ENCODE data around the gene ANO2.

Gene ANO2

DNA sequence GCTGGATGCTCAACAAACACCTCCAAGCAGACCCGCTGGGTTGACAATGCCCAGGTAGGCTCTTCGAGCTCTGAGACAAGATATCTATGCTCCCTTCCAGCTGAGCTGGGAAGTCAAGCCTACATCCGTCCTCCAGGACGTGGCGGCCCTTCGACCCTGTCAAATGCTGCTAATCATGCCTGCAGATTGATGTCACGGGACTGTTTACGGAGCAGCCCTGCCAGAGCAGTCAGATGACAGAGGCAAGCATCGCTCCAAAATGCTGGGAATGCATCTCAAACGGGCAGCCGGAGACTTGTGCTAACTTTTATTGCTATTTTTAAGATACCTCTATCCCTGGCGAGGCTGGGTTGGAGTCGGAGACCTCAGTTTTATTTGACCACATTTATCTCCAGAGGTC lies 373.9 kb downstream of the ANO2 start:
- TF ChIP-seq POLR2A (IDR thresholded peaks at IDR 0.05; ENCODE audit: low read length) (no peak), GATA1 (IDR thresholded peaks at IDR 0.05; ENCODE audit: low read depth, low read length) (no peak)
- DNase-seq, result no peak

DNA sequence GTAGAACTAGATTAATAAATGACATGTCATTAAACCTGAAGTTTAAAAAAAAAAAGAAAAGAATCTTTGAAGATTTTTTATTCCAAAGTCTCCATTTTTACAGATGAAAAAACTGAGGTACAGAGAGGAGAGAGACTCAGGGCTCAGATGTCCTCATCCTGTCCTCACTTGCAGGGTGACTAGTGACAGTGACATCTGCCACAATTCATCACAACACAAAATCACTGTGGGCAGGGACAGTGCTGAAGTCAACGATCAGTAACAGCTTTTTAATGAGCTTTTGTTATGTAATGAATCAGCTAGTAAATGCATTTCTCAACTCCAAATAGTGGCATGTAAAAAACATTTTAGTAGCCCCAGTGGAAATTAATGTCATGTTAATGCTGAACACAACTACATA lies 374.6 kb downstream of the ANO2 start:
- no peak for DNase-seq
- no peak for TF ChIP-seq GATA1 (IDR thresholded peaks at IDR 0.05; ENCODE audit: low read depth, low read length)
- TF ChIP-seq POLR2A (IDR thresholded peaks at IDR 0.05; ENCODE audit: low read length), result no peak

GRCh38 chr12:5568325-5568981 lies 376.6 kb downstream of the ANO2 start:
- TF ChIP-seq GATA1 (IDR thresholded peaks at IDR 0.05; ENCODE audit: low read depth, low read length) (no peak), POLR2A (IDR thresholded peaks at IDR 0.05; ENCODE audit: low read length) (no peak)
- no peak for DNase-seq

GRCh38 chr12:5567016-5567725 lies 377.9 kb downstream of the ANO2 start:
- no peak for DNase-seq
- TF ChIP-seq POLR2A (IDR thresholded peaks at IDR 0.05; ENCODE audit: low read length) (no peak), GATA1 (IDR thresholded peaks at IDR 0.05; ENCODE audit: low read depth, low read length) (no peak)

- TF ChIP-seq GATA1 (IDR thresholded peaks at IDR 0.05; ENCODE audit: low read depth, low read length), result no peak
- no peak for TF ChIP-seq POLR2A (IDR thresholded peaks at IDR 0.05; ENCODE audit: low read length)
- no peak for DNase-seq
Measured at GRCh38 chr12:5565933-5566599, 379.0 kb downstream of the ANO2 start.

GRCh38 chr12:5562581-5562980 lies 382.5 kb downstream of the ANO2 start:
- no peak for TF ChIP-seq GATA1 (IDR thresholded peaks at IDR 0.05; ENCODE audit: low read depth, low read length)
- no peak for TF ChIP-seq POLR2A (IDR thresholded peaks at IDR 0.05; ENCODE audit: low read length)
- no peak for DNase-seq

DNA sequence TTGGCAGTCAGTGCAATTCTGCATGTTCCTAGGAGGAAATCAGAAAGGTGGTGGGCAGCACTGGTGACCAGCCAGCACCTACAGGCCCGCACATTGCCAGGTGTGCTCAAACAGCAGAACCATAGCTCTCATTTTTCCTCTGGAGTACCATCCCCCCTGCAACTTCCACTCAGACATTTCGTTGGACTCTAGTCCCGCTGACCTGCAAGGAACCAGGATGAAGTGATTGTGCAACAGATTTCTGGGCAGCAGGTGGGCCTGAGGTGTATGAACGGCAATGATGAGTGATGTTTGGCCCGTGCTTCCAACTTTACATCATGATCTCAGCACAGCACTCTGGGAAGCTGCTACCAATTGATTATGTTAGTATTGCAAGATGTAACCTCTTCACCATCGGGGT lies 383.2 kb downstream of the ANO2 start:
- no peak for TF ChIP-seq GATA1 (IDR thresholded peaks at IDR 0.05; ENCODE audit: low read depth, low read length)
- no peak for TF ChIP-seq POLR2A (IDR thresholded peaks at IDR 0.05; ENCODE audit: low read length)
- no peak for DNase-seq

DNA sequence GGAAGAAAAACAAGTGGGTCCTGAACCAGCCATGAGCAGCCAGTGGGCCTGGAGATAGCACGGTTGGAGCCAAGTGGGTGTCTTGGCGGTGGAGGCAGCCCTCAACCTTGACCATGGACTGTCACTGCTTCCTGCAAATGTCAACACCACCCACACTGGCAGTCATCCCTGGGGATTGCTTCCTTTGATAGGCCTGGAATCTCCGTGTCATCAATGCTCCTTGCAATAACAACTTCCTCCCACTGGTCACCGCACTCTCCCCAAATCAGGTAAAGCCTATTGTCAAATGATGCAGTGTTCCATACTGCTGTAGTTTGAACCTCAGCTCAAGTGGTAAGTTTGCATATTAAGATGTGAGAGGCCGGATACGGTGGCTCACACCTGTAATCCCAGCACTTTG lies 384.0 kb downstream of the ANO2 start:
- no peak for TF ChIP-seq POLR2A (IDR thresholded peaks at IDR 0.05; ENCODE audit: low read length)
- TF ChIP-seq GATA1 (IDR thresholded peaks at IDR 0.05; ENCODE audit: low read depth, low read length), result no peak
- DNase-seq, result no peak

DNA sequence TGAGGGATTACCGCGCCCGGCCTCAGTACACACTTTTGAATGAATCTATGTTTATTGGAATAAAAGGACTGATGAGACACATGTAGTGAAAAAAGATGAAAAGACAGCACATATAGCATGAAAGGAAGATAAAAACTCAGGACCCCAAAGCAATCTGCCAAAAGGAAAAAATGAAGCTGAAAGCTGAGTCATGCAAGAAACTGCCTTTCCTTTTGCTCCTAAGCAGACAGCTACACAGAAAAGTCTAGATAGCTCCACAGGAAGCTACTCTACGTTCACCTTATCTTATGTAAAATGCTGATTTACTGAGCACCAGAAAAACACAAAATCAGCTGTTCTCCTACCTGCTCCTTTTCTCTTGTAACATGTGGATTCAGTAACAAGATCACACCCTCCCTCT lies 384.8 kb downstream of the ANO2 start:
- TF ChIP-seq POLR2A (IDR thresholded peaks at IDR 0.05; ENCODE audit: low read length) (no peak), GATA1 (IDR thresholded peaks at IDR 0.05; ENCODE audit: low read depth, low read length) (no peak)
- DNase-seq, result no peak

DNA sequence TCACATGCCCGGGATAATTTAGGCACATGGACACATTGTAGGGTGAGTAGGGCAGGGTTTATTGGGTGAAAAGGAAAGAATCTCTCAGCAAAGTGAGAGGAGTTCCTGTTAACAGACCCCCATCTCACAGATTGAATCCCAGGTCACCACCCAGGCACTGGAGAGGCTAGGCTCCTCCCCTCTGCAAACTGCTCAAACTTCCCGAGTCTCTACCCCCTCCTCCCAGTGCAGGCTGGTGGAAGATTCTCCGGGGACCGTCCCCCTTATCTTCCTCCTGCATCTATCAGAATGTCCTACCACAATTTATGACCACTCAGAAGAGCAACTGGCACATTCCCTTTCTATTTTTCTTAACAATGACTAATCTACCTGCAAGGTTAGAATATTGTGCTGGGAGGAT lies 387.2 kb downstream of the ANO2 start:
- TF ChIP-seq POLR2A (IDR thresholded peaks at IDR 0.05; ENCODE audit: low read length), result no peak
- no peak for TF ChIP-seq GATA1 (IDR thresholded peaks at IDR 0.05; ENCODE audit: low read depth, low read length)

GRCh38 chr12:5556946-5557673 lies 387.9 kb downstream of the ANO2 start:
- TF ChIP-seq POLR2A (IDR thresholded peaks at IDR 0.05; ENCODE audit: low read length), result no peak
- no peak for TF ChIP-seq GATA1 (IDR thresholded peaks at IDR 0.05; ENCODE audit: low read depth, low read length)
- DNase-seq, result no peak

More for the DNA sequence above, 387.2 kb downstream of the ANO2 start:
- DNase-seq, result no peak

- no peak for TF ChIP-seq GATA1 (IDR thresholded peaks at IDR 0.05; ENCODE audit: low read depth, low read length)
- TF ChIP-seq POLR2A (IDR thresholded peaks at IDR 0.05; ENCODE audit: low read length), result no peak
- DNase-seq, result peak in 1 of 2 experiments; percentile 42
Measured at GRCh38 chr12:5556033-5556614, 388.9 kb downstream of the ANO2 start.

DNA sequence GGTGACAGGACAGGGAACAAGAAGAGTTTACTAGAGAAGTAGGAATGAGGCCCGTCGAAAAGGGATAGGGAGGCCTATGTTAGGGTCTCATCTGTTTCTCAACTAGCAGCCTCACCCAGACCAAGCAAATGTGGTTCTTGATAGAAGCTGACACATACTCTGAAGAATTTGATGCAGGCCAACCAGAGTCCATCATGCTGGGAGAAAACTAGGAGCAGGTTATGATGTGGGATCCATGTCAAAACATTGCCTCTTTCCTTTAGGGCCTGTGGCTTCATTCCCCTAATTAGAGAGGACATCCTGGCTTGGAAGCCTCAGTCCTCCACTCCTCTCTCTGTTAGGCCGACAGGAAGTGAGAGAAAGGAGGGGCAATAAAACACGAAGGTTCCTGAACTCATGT lies 390.3 kb downstream of the ANO2 start:
- TF ChIP-seq POLR2A (IDR thresholded peaks at IDR 0.05; ENCODE audit: low read length) (no peak), GATA1 (IDR thresholded peaks at IDR 0.05; ENCODE audit: low read depth, low read length) (no peak)
- no peak for DNase-seq

DNA sequence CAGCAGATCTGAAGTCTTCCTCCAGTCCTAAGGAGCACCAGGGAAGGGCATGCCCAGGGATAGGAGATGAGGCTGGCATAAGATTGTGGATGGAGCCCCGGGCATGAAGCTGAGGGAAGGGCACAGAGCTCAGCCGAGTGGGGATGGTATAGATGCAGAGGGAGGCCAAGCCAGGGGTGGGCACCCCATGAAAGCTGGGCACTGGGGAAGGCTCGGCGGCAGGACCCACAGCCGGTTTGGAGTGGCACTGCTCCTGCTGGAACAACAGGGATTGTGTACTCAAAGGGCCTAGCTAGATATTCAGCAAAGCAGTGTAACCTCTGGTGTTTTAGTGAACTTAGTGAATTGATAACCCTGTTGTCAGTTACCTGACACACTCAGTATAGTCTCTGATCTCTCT lies 396.0 kb downstream of the ANO2 start:
- no peak for DNase-seq
- no peak for TF ChIP-seq GATA1 (IDR thresholded peaks at IDR 0.05; ENCODE audit: low read depth, low read length)
- no peak for TF ChIP-seq POLR2A (IDR thresholded peaks at IDR 0.05; ENCODE audit: low read length)
